CD4-positive, alpha-beta T cell treated with Interferon gamma for 1 hour (primary cell): Measurements from ENCODE around the gene FGD5.

Source experiments
- DNase-seq: peaks from one replicate; pipeline ENCODE4 v3.0.0-alpha.2; 2020

The FGD5 gene

DNA sequence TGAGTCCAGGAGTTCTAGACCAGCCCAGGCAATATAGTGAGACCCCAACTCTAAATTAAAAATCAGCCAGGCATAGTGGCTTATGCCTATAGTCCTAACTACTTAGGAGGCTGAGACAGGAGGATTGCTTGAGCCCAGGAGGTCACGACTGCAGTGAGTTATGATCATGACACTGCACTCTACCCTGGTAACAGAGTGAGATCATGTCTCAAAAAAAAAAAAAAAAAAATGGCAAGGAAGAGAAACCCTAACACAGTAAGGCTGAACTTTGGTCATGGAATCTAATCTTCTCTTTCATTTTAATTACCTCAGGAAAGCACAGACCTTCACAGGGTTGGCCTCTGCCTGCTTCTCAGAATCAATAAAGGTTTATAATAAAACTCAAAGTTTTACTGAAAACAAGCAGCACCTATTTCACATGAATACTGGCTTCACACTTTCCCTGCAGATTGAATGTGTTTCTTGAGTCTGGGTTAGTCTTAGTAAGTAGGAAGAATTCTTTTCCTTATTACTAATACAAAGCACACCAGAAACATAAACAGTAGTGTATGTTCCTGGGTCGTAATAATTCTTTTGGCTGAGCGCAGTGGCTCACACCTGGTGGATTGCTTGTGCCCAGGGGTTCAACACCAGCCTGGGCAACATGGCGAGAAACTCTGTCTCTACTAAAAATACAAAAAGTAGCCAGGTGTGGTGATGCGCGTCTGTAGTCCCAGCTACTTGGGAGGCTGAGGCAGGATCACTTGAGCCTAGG lies 117.0 kb downstream of the FGD5 start:
- no peak for DNase-seq

DNA sequence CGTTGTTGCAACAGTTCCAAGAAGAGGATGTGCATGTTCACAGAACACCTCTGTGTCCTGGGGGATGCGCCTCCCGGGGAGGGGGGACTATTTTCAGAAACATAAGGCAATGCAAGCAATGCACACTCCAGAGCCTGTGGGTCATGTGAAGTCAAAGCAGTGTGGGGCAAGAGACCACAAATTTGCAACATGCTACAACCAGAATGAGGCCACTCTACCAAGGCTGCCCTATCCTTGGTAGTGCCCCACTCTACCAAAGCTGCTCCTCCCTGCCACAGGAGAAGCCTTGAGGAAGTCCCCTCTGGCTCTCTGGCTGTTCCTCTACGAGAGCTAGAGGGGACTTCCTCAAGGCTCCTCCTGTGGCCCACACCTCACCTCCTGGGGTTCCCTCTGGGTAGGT lies 120.2 kb downstream of the FGD5 start:
- DNase-seq, result no peak

DNA sequence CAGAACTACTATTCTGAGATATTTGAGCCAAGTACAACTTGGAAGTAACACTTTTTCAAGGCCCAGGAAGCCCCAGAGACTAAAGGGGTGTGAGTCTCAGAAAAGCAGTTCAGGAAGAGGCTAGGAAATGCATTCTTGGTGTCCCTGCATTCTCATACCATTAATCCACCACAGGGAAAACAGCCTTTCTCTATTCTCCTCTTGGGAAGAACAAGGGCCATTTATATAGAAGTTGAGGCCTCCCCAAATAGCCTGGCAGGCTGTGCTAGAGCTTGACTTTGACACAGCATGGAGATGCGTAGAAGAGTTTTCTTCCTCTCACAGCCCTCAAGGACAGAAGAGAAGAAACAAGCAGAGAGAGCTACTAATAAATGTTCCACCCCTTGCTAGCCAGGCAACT lies 123.1 kb downstream of the FGD5 start:
- DNase-seq, result no peak

DNA sequence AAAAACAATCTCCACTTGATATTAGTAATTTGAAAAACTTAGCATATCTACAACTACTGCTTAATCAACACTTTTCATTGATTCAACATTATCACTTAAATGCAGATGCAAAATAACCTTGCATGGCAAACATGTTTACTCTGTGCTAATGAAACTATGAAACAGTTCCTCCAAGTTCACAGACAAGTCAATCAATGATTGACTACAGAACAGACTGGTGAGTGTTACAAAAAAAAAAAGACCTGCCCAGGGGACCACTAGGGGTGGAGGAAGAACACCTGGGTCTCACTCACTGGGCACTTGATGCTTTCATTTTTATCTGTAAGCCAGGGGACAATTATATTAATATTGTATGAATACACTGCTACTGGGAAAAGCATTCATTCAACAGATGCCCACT lies 124.3 kb downstream of the FGD5 start:
- no peak for DNase-seq

DNA sequence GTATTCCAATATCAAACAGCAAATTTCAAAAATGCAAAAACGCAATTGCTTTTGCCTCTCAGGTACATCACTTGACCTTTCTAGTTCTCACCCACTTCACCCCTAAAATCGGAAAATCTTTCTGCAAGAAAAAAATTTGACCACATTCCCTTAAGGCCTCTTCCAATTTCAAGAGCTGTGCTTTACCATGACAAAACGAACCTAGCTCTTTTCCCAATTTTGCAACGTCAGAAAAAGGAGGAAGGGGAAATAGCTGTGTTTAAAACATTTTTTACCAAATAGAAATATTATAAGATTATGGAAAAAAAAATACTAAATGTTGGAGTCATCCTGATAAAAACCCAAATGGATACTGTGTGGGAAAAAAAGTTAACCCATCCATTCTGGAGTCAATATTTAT lies 127.5 kb downstream of the FGD5 start:
- DNase-seq, result no peak

DNA sequence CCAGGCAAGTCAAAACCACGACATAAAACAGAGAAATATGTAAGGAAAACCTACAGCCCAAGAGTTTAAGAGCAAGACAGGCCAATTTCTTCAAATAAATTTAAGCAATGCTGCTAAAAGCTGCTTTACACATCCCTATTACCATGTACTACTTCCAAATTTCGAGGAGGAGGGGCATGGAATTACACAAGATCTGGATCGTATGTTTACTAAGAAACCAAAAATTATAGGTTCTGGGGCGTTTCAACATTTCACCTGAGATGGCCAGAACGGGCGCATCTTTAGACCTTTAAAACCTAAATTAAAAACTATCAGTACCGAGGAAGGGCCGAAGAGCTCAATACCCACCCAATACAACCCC lies 128.0 kb downstream of the FGD5 start:
- no peak for DNase-seq

DNA sequence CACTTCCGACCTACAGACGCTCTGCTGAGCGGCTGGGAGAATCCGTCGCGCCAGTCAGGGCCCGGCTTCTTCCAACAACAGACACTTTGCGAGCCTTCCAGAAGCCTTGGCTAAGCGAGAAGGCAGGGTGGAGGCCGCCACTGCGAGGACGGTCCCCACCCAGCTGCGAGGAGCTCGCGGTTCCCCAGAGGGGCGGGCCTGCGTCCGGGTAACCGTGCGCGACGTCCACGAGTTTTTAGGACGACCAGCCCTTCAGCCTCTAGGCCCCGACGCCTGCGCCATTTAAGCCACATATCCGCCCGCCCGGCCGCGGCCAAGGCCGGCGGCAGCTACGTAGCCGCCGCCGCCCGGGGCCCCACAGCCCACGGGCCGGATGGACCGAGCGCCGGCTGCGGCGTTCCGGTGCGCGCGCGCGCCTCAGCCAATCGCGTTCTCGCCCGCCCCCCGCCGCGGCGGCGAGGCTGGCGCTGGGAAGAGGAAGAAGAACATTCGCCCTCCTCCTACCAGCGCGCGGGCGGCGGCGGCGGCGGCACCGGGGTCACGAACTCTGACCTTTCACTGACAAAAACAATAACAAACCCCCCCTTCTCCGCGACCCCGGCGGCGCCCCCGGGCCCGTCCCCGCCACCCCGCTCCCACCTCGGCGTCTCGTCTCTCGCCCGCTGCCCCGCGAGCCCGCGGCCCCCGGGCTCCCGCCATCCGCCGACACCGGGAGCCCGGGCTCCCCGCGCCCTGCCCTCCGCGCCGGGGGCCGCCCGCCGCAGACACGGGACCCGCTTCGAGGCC lies 128.5 kb downstream of the FGD5 start, which contains the start of gene NR2C2:
TSS of gene NR2C2 (plus strand) at position 484 of the 786 bp plus-strand sequence. CDS start 56,332 bp downstream, outside the sequence.
- DNase-seq, result peak; percentile 89

DNA sequence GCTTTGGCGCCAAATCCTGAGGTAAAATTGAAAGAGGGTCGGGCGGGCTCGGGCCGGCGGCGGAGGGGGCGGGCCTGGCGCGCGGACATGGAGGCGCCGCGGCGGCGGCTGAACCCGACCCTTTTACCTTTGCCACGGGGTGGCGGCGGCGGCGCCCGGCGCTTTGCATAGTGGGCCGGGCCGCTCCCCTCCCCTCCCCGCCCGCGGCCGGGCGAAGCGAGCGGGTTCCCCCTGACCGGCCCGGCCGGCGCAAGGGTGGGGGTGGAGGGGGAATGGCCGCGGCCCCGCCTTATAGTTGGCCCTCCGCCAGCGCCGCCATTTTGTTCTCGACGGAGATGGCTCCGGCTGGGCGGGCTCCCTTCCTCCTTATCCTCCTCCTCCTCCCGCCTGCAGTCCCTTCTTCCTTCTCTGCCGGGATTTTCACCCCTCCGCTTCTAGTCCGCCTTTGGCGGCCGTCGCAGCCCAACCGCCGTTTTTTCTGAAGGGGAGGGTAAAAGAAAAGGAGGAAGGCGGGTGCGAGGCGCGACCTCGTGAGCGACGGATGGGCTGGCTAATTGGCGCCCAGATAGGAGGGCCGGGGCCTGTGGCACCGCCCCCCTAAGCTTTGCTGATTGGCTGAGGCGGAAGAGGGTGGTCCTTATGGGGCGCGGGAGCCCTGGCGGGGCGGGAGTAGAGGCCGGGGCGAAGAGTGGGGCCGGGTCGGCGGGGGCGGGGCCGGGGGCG lies 129.3 kb downstream of the FGD5 start:
- peak; percentile 94 for DNase-seq

DNA sequence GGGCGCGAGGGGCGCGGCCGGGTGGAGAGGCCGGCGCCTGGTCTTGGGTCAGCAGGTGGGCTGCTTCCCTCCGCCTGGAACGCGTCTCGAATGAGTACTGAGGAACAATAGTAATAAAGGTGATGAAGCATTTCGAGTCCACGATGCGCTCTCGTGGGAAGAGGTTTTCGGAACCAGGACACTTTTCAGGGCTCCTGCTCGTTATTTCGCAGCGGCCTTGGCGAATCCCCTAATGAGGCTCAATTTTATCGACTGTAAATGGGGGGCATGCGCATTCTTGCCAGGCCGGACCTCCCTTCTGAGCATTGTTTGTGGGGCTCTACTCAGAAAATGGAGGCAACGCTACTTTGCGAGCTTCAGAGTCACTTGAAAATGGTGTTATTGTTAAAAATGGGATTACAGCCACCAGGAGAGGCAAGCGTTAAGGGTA lies 129.9 kb downstream of the FGD5 start:
- DNase-seq, result no peak

DNA sequence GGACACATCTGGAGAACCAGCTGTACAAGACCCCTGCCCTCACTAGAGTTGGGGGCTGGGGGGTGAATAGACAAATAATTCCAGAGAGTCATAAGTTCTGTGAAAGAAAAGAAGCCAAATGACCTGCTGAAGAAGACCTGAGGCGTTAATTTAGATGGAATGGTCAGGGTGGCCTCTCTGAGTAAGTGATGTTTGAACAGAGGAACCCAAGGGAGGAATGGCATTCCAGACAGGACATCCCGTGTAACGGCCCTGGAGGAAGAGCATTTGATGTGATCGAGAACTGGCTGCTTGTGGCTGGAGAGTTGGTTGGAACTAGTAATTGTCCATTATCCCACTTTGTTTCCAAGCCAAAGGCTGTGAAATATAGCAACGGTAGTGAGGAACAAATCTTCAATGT lies 130.4 kb downstream of the FGD5 start:
- no peak for DNase-seq

DNA sequence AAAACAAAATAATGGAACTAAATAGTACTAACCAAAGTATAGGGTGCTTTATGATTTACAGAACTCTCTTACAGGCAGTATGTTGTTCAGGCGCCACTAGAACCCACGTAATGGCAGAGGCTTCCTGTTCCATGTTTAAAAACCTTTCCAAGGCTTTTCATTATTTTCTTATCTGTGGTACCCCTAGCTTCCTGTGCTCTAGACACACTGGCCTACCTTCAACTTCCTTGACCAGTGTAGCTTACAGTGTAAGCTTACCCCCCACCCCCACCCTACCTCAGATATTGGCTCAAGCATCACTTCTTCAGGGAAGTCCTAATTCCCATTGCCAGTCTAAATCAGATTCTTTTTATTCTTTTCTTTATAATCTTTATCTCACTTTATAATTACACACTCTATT lies 131.5 kb downstream of the FGD5 start:
- no peak for DNase-seq

DNA sequence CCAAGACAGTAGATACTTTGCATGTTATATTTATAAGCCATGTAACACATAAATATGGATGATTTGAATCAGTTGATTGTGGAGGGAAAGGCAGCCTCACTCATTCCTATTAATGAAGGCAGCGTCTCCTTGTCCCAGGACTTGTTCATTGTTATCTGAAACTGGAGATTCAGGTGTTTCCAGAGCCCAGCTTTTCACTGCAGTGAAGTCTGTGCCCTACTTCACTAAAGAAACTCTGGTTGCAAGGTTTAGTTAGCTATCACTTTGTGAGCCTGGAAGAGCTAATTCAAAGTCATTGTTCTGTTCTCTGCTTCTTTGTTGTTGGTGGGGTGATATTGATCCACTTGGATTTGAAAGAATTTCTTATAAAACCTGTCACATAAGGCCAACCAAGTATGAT lies 138.4 kb downstream of the FGD5 start:
- no peak for DNase-seq

DNA sequence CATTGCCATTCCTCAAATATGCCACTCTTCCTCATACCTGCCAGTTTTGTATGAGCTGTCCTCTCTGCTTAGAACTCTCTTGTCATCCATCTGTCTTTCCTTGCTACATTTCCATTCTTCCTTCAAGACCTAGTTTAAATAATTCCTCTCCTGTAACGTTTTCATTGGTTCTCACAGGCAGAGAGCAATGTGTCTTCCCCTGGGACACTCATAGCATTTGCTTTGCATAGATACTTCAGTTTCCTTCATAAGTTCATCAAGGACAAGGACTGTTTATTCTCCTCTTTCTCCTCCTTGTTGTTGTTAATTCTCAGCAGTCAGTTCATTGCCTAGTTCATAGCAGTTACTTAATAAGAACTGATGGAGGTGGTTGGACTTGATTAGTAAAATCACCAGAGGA lies 139.2 kb downstream of the FGD5 start:
- no peak for DNase-seq

DNA sequence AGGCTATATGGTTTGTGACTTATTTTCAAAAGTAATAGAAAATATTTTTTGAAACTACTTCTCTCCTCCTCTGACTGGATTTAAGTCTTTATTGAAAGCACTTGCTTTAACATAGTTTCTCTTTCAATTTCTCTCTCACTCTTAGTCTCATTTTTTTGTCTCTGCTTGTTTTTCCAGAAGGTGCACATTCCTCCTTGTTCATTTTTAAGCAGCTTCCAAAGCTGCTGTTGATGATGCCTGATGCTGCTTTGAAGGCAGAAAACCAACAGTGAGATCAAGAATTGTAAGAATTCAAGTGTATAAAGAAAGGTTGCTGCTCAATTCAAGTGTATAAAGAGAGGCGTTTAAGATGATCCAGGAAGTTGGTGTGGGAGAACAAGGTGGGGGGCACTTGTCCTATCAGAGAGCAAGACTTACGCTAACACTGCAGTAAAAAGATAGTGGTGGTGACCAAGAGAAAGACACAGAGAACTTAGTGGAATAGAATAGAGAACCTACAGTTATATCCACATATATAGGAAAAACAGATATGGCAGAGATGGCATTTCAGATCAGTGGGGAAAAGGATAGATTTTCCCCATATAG lies 140.7 kb downstream of the FGD5 start:
- DNase-seq, result no peak

DNA sequence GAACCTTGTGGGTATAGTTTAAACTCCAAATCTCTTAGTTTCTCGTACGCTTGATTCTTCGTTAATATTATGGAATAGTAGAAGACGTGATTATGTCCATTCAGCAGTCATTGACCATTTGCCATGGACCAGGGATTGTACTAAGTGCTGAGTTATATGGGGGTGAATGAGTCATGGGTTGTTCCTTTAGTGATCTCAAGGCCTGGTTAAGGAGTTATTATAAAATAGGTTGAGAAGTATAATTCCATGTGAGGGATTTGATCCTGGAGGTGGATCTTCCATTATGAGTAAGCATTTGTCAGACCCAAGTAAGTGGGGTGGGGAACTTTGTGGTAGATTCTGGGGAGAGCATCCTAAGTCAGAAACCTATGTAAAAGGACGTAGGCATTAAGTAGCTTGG lies 144.0 kb downstream of the FGD5 start:
- no peak for DNase-seq

DNA sequence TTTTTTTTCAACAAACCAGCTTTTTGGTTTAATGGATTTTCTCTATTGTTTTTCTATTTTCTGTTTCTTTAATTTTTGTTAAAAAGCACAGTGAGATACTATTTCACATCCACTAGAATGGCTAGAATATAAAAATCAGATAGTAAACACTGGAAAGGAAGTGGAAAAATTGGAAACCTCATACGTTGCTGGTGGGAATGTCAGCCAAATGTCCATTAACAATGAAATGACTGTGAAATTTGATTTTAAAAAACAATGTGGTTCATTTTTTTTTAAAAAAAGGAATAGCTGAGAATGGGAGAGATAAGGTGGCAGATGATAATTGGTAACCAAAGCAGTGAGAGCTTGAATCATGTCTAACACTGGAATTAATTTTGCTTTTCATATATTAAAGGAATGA lies 148.5 kb downstream of the FGD5 start:
- DNase-seq, result no peak

DNA sequence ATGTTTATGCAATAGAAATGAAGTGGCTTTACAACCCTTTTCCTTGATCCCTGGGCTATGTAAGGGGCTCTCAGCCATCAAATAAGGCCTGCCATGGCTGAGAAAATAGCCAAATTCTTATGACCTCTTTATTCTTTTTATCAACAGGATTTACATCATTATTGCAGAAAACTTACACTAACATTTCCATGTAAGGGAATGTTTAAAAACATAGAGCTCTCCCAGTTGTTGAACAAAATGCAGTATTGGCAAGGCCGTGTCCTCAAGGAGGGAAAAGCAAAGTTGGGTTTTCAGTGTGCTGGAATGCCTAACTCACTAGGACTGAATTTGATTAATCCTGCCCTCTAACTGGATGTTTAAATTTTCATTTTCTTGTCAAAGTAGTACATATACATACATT lies 150.9 kb downstream of the FGD5 start:
- no peak for DNase-seq

DNA sequence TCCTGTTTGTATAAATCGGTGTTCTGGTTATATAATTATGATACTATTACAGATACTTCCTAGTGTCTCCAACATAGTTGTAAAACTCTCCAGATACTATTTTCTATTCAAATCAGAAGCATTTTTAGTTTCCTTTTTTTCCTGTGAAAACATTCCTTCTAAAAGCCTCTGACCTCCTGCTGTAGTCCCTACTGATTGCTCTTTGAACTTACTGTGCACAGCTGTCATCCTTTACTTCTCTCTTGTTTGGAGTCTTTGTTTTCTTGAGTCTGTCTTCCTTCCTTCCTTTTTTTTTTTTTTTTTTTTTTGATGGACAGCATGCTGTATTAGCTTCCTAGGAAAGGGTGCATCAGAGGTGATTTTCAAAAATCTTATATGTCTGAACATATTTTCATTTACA lies 157.6 kb downstream of the FGD5 start:
- no peak for DNase-seq

DNA sequence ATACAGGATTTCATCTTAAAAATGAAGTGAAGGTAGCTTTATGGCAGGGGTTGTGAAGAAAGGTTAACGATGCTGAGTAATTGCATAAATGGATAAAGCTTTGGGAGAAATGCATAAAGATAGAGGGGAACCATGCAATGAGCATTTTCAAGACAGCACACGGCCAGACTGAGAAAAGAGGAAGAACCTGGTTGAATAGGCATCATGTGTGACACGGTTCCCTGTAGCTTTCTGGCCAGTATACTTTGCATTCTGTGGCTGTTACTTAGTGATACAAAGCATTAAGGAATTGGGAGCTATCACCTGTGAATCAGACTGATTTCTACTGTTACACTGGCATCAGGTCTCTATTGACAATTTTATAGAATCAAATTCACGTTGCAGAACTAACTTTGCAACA lies 161.9 kb downstream of the FGD5 start:
- DNase-seq, result peak; percentile 2
